Measurements from ENCODE around the gene FAM83G.

The FAM83G gene

GRCh38 chr17:18949566-18949965 lies 55.0 kb downstream of the FAM83G start:
- Histone ChIP-seq H3K27me3 (ENCODE audit: control insufficient read depth, insufficient read depth, low read length) (peaks cover 10% of the 10 kb centered on the region), H3K36me3 (ENCODE audit: control insufficient read depth, insufficient read depth, low read length) (no peaks in the 10 kb centered on the region), H3K4me3 (ENCODE audit: low read length) (no peak overlapping the region), H3K9me3 (ENCODE audit: control insufficient read depth, low read length) (no peaks in the 10 kb centered on the region), H3K9ac (ENCODE audit: low read length) (no peak overlapping the region), H3K4me1 (ENCODE audit: control insufficient read depth, insufficient read depth, low read length) (no peaks in the 10 kb centered on the region)

GRCh38 chr17:18948476-18949006 lies 56.0 kb downstream of the FAM83G start:
- no peak overlapping the region for H3K4me3 ChIP-seq (ENCODE audit: low read length)
- H3K9me3 ChIP-seq (ENCODE audit: control insufficient read depth, low read length), result no peaks in the 10 kb centered on the region

GRCh38 chr17:18947866-18948265 lies 56.7 kb downstream of the FAM83G start:
- Histone ChIP-seq H3K9ac (ENCODE audit: low read length) (no peak overlapping the region), H3K4me1 (ENCODE audit: control insufficient read depth, insufficient read depth, low read length) (no peaks in the 10 kb centered on the region), H3K36me3 (ENCODE audit: control insufficient read depth, insufficient read depth, low read length) (no peaks in the 10 kb centered on the region), H3K9me3 (ENCODE audit: control insufficient read depth, low read length) (no peaks in the 10 kb centered on the region), H3K27me3 (ENCODE audit: control insufficient read depth, insufficient read depth, low read length) (peaks cover 10% of the 10 kb centered on the region), H3K4me3 (ENCODE audit: low read length) (no peak overlapping the region)

More at GRCh38 chr17:18948476-18949006, 56.0 kb downstream of the FAM83G start:
- no peaks in the 10 kb centered on the region for H3K36me3 ChIP-seq (ENCODE audit: control insufficient read depth, insufficient read depth, low read length)
- no peak overlapping the region for H3K9ac ChIP-seq (ENCODE audit: low read length)
- H3K4me1 ChIP-seq (ENCODE audit: control insufficient read depth, insufficient read depth, low read length), result no peaks in the 10 kb centered on the region
- peaks cover 10% of the 10 kb centered on the region for H3K27me3 ChIP-seq (ENCODE audit: control insufficient read depth, insufficient read depth, low read length)

GRCh38 chr17:18946536-18946935 lies 58.0 kb downstream of the FAM83G start:
- no peak overlapping the region for H3K4me3 ChIP-seq (ENCODE audit: low read length)
- no peaks in the 10 kb centered on the region for H3K9me3 ChIP-seq (ENCODE audit: control insufficient read depth, low read length)

GRCh38 chr17:18944646-18945045 lies 59.9 kb downstream of the FAM83G start:
- H3K36me3 ChIP-seq (ENCODE audit: control insufficient read depth, insufficient read depth, low read length), result no peaks in the 10 kb centered on the region
- no peaks in the 10 kb centered on the region for H3K9me3 ChIP-seq (ENCODE audit: control insufficient read depth, low read length)
- H3K9ac ChIP-seq (ENCODE audit: low read length), result no peak overlapping the region
- H3K4me1 ChIP-seq (ENCODE audit: control insufficient read depth, insufficient read depth, low read length), result no peaks in the 10 kb centered on the region
- H3K4me3 ChIP-seq (ENCODE audit: low read length), result no peak overlapping the region
- peaks cover 6% of the 10 kb centered on the region for H3K27me3 ChIP-seq (ENCODE audit: control insufficient read depth, insufficient read depth, low read length)

More at GRCh38 chr17:18946536-18946935, 58.0 kb downstream of the FAM83G start:
- peaks cover 10% of the 10 kb centered on the region for H3K27me3 ChIP-seq (ENCODE audit: control insufficient read depth, insufficient read depth, low read length)
- no peaks in the 10 kb centered on the region for H3K36me3 ChIP-seq (ENCODE audit: control insufficient read depth, insufficient read depth, low read length)
- H3K4me1 ChIP-seq (ENCODE audit: control insufficient read depth, insufficient read depth, low read length), result no peaks in the 10 kb centered on the region
- no peak overlapping the region for H3K9ac ChIP-seq (ENCODE audit: low read length)

- no peaks in the 10 kb centered on the region for H3K27me3 ChIP-seq (ENCODE audit: control insufficient read depth, insufficient read depth, low read length)
- H3K4me3 ChIP-seq (ENCODE audit: low read length), result no peak overlapping the region
- no peaks in the 10 kb centered on the region for H3K36me3 ChIP-seq (ENCODE audit: control insufficient read depth, insufficient read depth, low read length)
- H3K9me3 ChIP-seq (ENCODE audit: control insufficient read depth, low read length), result no peaks in the 10 kb centered on the region
- no peak overlapping the region for H3K9ac ChIP-seq (ENCODE audit: low read length)
- H3K4me1 ChIP-seq (ENCODE audit: control insufficient read depth, insufficient read depth, low read length), result no peaks in the 10 kb centered on the region
These were observed 65.9 kb downstream of the FAM83G start for GRCh38 chr17:18938692-18939023.

GRCh38 chr17:18937981-18938691 lies 66.4 kb downstream of the FAM83G start:
- Histone ChIP-seq H3K36me3 (ENCODE audit: control insufficient read depth, insufficient read depth, low read length) (no peaks in the 10 kb centered on the region), H3K27me3 (ENCODE audit: control insufficient read depth, insufficient read depth, low read length) (no peaks in the 10 kb centered on the region), H3K4me3 (ENCODE audit: low read length) (no peak overlapping the region), H3K9me3 (ENCODE audit: control insufficient read depth, low read length) (no peaks in the 10 kb centered on the region), H3K4me1 (ENCODE audit: control insufficient read depth, insufficient read depth, low read length) (no peaks in the 10 kb centered on the region), H3K9ac (ENCODE audit: low read length) (no peak overlapping the region)

- Histone ChIP-seq H3K4me3 (ENCODE audit: low read length) (no peak overlapping the region), H3K4me1 (ENCODE audit: control insufficient read depth, insufficient read depth, low read length) (no peaks in the 10 kb centered on the region), H3K9ac (ENCODE audit: low read length) (no peak overlapping the region), H3K9me3 (ENCODE audit: control insufficient read depth, low read length) (no peaks in the 10 kb centered on the region), H3K36me3 (ENCODE audit: control insufficient read depth, insufficient read depth, low read length) (no peaks in the 10 kb centered on the region), H3K27me3 (ENCODE audit: control insufficient read depth, insufficient read depth, low read length) (no peaks in the 10 kb centered on the region)
These were observed 71.2 kb downstream of the FAM83G start for GRCh38 chr17:18933102-18934058.

GRCh38 chr17:18932360-18933055 lies 72.1 kb downstream of the FAM83G start:
- Histone ChIP-seq H3K9me3 (ENCODE audit: control insufficient read depth, low read length) (no peaks in the 10 kb centered on the region), H3K27me3 (ENCODE audit: control insufficient read depth, insufficient read depth, low read length) (no peaks in the 10 kb centered on the region), H3K4me1 (ENCODE audit: control insufficient read depth, insufficient read depth, low read length) (no peaks in the 10 kb centered on the region), H3K9ac (ENCODE audit: low read length) (no peak overlapping the region), H3K36me3 (ENCODE audit: control insufficient read depth, insufficient read depth, low read length) (no peaks in the 10 kb centered on the region), H3K4me3 (ENCODE audit: low read length) (no peak overlapping the region)

- Histone ChIP-seq H3K9me3 (ENCODE audit: control insufficient read depth, low read length) (no peaks in the 10 kb centered on the region), H3K36me3 (ENCODE audit: control insufficient read depth, insufficient read depth, low read length) (no peaks in the 10 kb centered on the region)
These were observed 75.9 kb downstream of the FAM83G start for GRCh38 chr17:18928628-18929125.

GRCh38 chr17:18925187-18925586 lies 79.4 kb downstream of the FAM83G start:
- H3K27me3 ChIP-seq (ENCODE audit: control insufficient read depth, insufficient read depth, low read length), result no peaks in the 10 kb centered on the region
- H3K4me1 ChIP-seq (ENCODE audit: control insufficient read depth, insufficient read depth, low read length), result peaks cover 8% of the 10 kb centered on the region
- H3K9me3 ChIP-seq (ENCODE audit: control insufficient read depth, low read length), result no peaks in the 10 kb centered on the region
- no peak overlapping the region for H3K4me3 ChIP-seq (ENCODE audit: low read length)
- H3K36me3 ChIP-seq (ENCODE audit: control insufficient read depth, insufficient read depth, low read length), result no peaks in the 10 kb centered on the region
- H3K9ac ChIP-seq (ENCODE audit: low read length), result no peak overlapping the region

More at GRCh38 chr17:18928628-18929125, 75.9 kb downstream of the FAM83G start:
- Histone ChIP-seq H3K27me3 (ENCODE audit: control insufficient read depth, insufficient read depth, low read length) (no peaks in the 10 kb centered on the region), H3K4me1 (ENCODE audit: control insufficient read depth, insufficient read depth, low read length) (no peaks in the 10 kb centered on the region), H3K4me3 (ENCODE audit: low read length) (no peak overlapping the region), H3K9ac (ENCODE audit: low read length) (no peak overlapping the region)

Measured in mucosa of stomach (tissue), 1 donor.